Fibroblast of upper back skin (primary cell): ENCODE measurements around the gene SNCAIP.
"Not testable (repeated sequence)": the region's sequence is repeated elsewhere in the genome, so short reads cannot be mapped to it uniquely, and the experiment has no call there.

ENCODE experiments used
- DNase-seq: peaks from one replicate; pipeline ENCODE4 v3.0.0-alpha.2; 2013

The SNCAIP gene

GRCh38 chr5:122363623-122364022 lies 51.6 kb downstream of the SNCAIP start:
- DNase-seq = no peak

- no peak for DNase-seq
Observed at GRCh38 chr5:122366501-122366900, 54.5 kb downstream of the SNCAIP start.

GRCh38 chr5:122367456-122367855 lies 55.4 kb downstream of the SNCAIP start:
- no peak for DNase-seq

GRCh38 chr5:122368510-122369251 lies 56.6 kb downstream of the SNCAIP start:
- DNase-seq = no peak

GRCh38 chr5:122369253-122369815 lies 57.3 kb downstream of the SNCAIP start:
- DNase-seq = no peak

GRCh38 chr5:122371511-122372151 lies 59.6 kb downstream of the SNCAIP start:
- no peak for DNase-seq

- DNase-seq = no peak
Observed at GRCh38 chr5:122374110-122374509, 62.1 kb downstream of the SNCAIP start.

- DNase-seq = no peak
Observed at GRCh38 chr5:122375801-122376200, 63.8 kb downstream of the SNCAIP start.

GRCh38 chr5:122376250-122376649 lies 64.2 kb downstream of the SNCAIP start:
- DNase-seq = no peak

- DNase-seq = no peak
Observed at GRCh38 chr5:122377026-122377425, 65.0 kb downstream of the SNCAIP start.

GRCh38 chr5:122382938-122383337 lies 70.9 kb downstream of the SNCAIP start:
- DNase-seq = not testable (repeated sequence)

- DNase-seq = no peak
Observed at GRCh38 chr5:122384739-122385235, 72.8 kb downstream of the SNCAIP start.

GRCh38 chr5:122385286-122385685 lies 73.2 kb downstream of the SNCAIP start:
- DNase-seq = no peak

- no peak for DNase-seq
Observed at GRCh38 chr5:122385808-122386207, 73.8 kb downstream of the SNCAIP start.

- no peak for DNase-seq
Observed at GRCh38 chr5:122390154-122390553, 78.1 kb downstream of the SNCAIP start.

GRCh38 chr5:122390694-122391093 lies 78.7 kb downstream of the SNCAIP start:
- no peak for DNase-seq

- DNase-seq = no peak
Observed at GRCh38 chr5:122391621-122392020, 79.6 kb downstream of the SNCAIP start.

- no peak for DNase-seq
Observed at GRCh38 chr5:122392224-122392623, 80.2 kb downstream of the SNCAIP start.

- peak; percentile 40 for DNase-seq
Observed at GRCh38 chr5:122392824-122393223, 80.8 kb downstream of the SNCAIP start.

GRCh38 chr5:122394284-122394930 lies 82.4 kb downstream of the SNCAIP start:
- no peak for DNase-seq

GRCh38 chr5:122398016-122398415 lies 86.0 kb downstream of the SNCAIP start:
- DNase-seq = no peak

GRCh38 chr5:122400341-122400740 lies 88.3 kb downstream of the SNCAIP start:
- DNase-seq = no peak

- DNase-seq = no peak
Observed at GRCh38 chr5:122400938-122401337, 88.9 kb downstream of the SNCAIP start.
